PC-9 (cell line): ENCODE results near the gene CDON. TPM values are rescaled to one million over a fixed set of nuclear protein-coding genes. Genes with fewer than 3 reads are reported as not detected.

Source experiments
- BruUV-seq: library from RNA; stranded (reverse); fragments of 400-500 nt; replicated peaks from 2 replicates; lab custom pipeline; 2021; lab: Mats Ljungman, UMichigan
- CTCF ChIA-PET: fragments of 300-600 bp; sonication (Branson Sonifier 250); formaldehyde crosslinking; loops from one replicate; lab custom pipeline; 2022; ENCODE audit warnings: antibody characterized with exemption; lab: Charles Lee
- POLR2A ChIA-PET: fragments of 300-600 bp; sonication (Branson Sonifier 250); formaldehyde crosslinking; loops from one replicate; lab custom pipeline; 2022; ENCODE audit warnings: antibody characterized with exemption; ENCODE audit not compliant: unreplicated experiment; lab: Charles Lee
- DNase-seq, 2 experiments: peaks; one replicate each; pipeline versions ENCODE4 v3.0.0 to v3.0.0-alpha.2; 2015 to 2022; ENCODE audit warnings: mixed read lengths in 1 of 2
- H2AFZ ChIP-seq: fragments of 200-600 bp; sonication (generic); 2 replicates; pipeline ENCODE4 v1.8.1; 2017; ENCODE audit warnings: antibody characterized with exemption
- H3F3A ChIP-seq: fragments of 200-600 bp; sonication (generic); 2 replicates; pipeline ENCODE4 v1.8.1; 2017; ENCODE audit warnings: antibody characterized with exemption, mild to moderate bottlenecking, low read depth; ENCODE audit not compliant: insufficient read depth
- H3K27ac ChIP-seq: fragments of 200-600 bp; sonication (generic); 2 replicates; pipeline ENCODE4 v1.6.1; 2016; ENCODE audit warnings: mixed run types
- H3K27me3 ChIP-seq: fragments of 200-600 bp; sonication (generic); 2 replicates; pipeline ENCODE4 v1.6.1; 2016; ENCODE audit warnings: low read depth, mixed run types; ENCODE audit not compliant: insufficient read depth
- H3K36me3 ChIP-seq: fragments of 200-600 bp; sonication (generic); 2 replicates; pipeline ENCODE4 v1.6.1; 2016; ENCODE audit warnings: low read depth, mixed run types
- H3K4me1 ChIP-seq: fragments of 200-600 bp; sonication (generic); replicated peaks from 2 replicates; pipeline ENCODE4 v1.6.1; 2016; ENCODE audit warnings: mixed run types; ENCODE audit not compliant: insufficient read depth
- H3K4me2 ChIP-seq: fragments of 200-600 bp; sonication (generic); 2 replicates; pipeline ENCODE4 v1.6.1; 2017; ENCODE audit warnings: mixed run types
- H3K4me3 ChIP-seq: fragments of 200-600 bp; sonication (generic); 2 replicates; pipeline ENCODE4 v1.6.1; 2016; ENCODE audit warnings: mixed run types
- H3K79me2 ChIP-seq: fragments of 200-600 bp; sonication (generic); 2 replicates; pipeline ENCODE4 v1.6.1; 2017; ENCODE audit warnings: low read depth, mixed run types
- H3K9me2 ChIP-seq: fragments of 200-600 bp; sonication (generic); 2 replicates; pipeline ENCODE4 v1.8.1; 2017; ENCODE audit warnings: mild to moderate bottlenecking; ENCODE audit not compliant: insufficient read depth
- H3K9me3 ChIP-seq: fragments of 200-600 bp; sonication (generic); 2 replicates; pipeline ENCODE4 v1.8.1; 2016; ENCODE audit warnings: low read depth; ENCODE audit not compliant: insufficient read depth
- H4K20me1 ChIP-seq: fragments of 200-600 bp; sonication (generic); 2 replicates; pipeline ENCODE4 v1.8.1; 2017; ENCODE audit not compliant: insufficient read depth
- CTCF ChIP-seq: fragments of 200-600 bp; sonication (generic); conservative IDR thresholded peaks from 2 replicates; pipeline ENCODE4 v1.6.1; 2017; ENCODE audit warnings: mixed run types, antibody characterized with exemption, mild to moderate bottlenecking, moderate library complexity
- EZH2 ChIP-seq: fragments of 200-600 bp; sonication (generic); IDR thresholded peaks from 2 replicates; pipeline ENCODE4 v1.8.0; 2017; ENCODE audit warnings: antibody characterized with exemption, low read depth
- intact Hi-C: fragments of 100-400 bp; cut with micrococcal nuclease; formaldehyde crosslinking; loops from one replicate; pipeline ENCODE4 v1.10.0; 2022; ENCODE audit not compliant: unreplicated experiment
- total RNA-seq: library from RNA; stranded (reverse); gene quantifications from 2 replicates; pipeline ENCODE4 v1.2.3, GENCODE V29; 2021

The CDON gene
- total RNA-seq, 1 experiment from 2014 or later = 10.0 TPM

- ChIA-PET POLR2A (no interaction called here), CTCF (no interaction called here)
- no peaks in the 10 kb centered on the region for H3F3A ChIP-seq
- no peaks in the 10 kb centered on the region for H3K36me3 ChIP-seq
- no peak for DNase-seq
- H3K4me3 ChIP-seq = no peak overlapping the region
- no peaks in the 10 kb centered on the region for H3K27me3 ChIP-seq
- no TSS peak for BruUV-seq
- H4K20me1 ChIP-seq = no peaks in the 10 kb centered on the region
- no peak overlapping the region for H2AFZ ChIP-seq
- no peaks in the 10 kb centered on the region for H3K9me3 ChIP-seq
- no peaks in the 10 kb centered on the region for H3K9me2 ChIP-seq
- H3K27ac ChIP-seq = no peak overlapping the region
- H3K4me2 ChIP-seq = no peak overlapping the region
- intact Hi-C loops = no loop called here
- TF ChIP-seq EZH2 = no peak
- TF ChIP-seq CTCF = no peak
- H3K4me1 ChIP-seq = no peaks in the 10 kb centered on the region
- H3K79me2 ChIP-seq = no peaks in the 10 kb centered on the region
Measured at GRCh38 chr11:125956391-125957134, 106.1 kb downstream of the CDON start.

- no peaks in the 10 kb centered on the region for H3K36me3 ChIP-seq
- H3K79me2 ChIP-seq = no peaks in the 10 kb centered on the region
- no peaks in the 10 kb centered on the region for H3F3A ChIP-seq
- CTCF ChIA-PET = interaction anchor here (0.8 kb wide), 1 partner anchor 158 kb away, joined by 3 read pairs; no protein-coding TSS in a partner anchor
- no peaks in the 10 kb centered on the region for H3K27me3 ChIP-seq
- no peaks in the 10 kb centered on the region for H4K20me1 ChIP-seq
- no peak overlapping the region for H3K4me3 ChIP-seq
- H2AFZ ChIP-seq = no peak overlapping the region
- H3K4me2 ChIP-seq = no peak overlapping the region
- H3K9me2 ChIP-seq = no peaks in the 10 kb centered on the region
- intact Hi-C loops = no loop called here
- no peak for DNase-seq
- no peaks in the 10 kb centered on the region for H3K9me3 ChIP-seq
- TF ChIP-seq CTCF (no peak), EZH2 (no peak)
- POLR2A ChIA-PET = no interaction called here
- BruUV-seq = no TSS peak
- H3K4me1 ChIP-seq = no peaks in the 10 kb centered on the region
- no peak overlapping the region for H3K27ac ChIP-seq
Measured at GRCh38 chr11:125955856-125956255, 106.8 kb downstream of the CDON start.

GRCh38 chr11:125954945-125955640 is 107.6 kb downstream of the CDON start:
- Histone ChIP-seq H3K27ac (no peak overlapping the region), H3K4me3 (no peak overlapping the region), H3K79me2 (no peaks in the 10 kb centered on the region), H3K9me2 (no peaks in the 10 kb centered on the region), H3K9me3 (no peaks in the 10 kb centered on the region), H3K4me2 (no peak overlapping the region), H4K20me1 (no peaks in the 10 kb centered on the region), H3F3A (no peaks in the 10 kb centered on the region), H2AFZ (no peak overlapping the region), H3K4me1 (no peaks in the 10 kb centered on the region), H3K36me3 (no peaks in the 10 kb centered on the region), H3K27me3 (no peaks in the 10 kb centered on the region)
- intact Hi-C loops = no loop called here
- ChIA-PET CTCF (interaction anchor here (0.8 kb wide), 1 partner anchor 159 kb away, joined by 3 read pairs; no protein-coding TSS in a partner anchor), POLR2A (no interaction called here)
- no peak for TF ChIP-seq EZH2
- TF ChIP-seq CTCF = no peak
- no TSS peak for BruUV-seq
- no peak for DNase-seq
